IMR-90 (cell line): Measurements from ENCODE around the gene CD2. TPM values are rescaled to one million over a fixed set of nuclear protein-coding genes. Genes with fewer than 3 reads are reported as not detected.
A peak's percentile ranks its signal among the peaks of the same experiment; 100 is the strongest.

ENCODE experiments used
- ATAC-seq: fragments of 200-7000 bp; cut with Tn5 transposase; 2 replicates; pipeline ENCODE4 v1.9.1; 2020; ENCODE audit warnings: low read depth, mild to moderate bottlenecking, moderate library complexity
- BruUV-seq: library from RNA; stranded (reverse); fragments of 400-500 nt; replicated peaks from 2 replicates; lab custom pipeline; 2021; lab: Mats Ljungman, UMichigan
- CTCF ChIA-PET: fragments of 300-600 bp; formaldehyde crosslinking; extraction: SDS; loops from one replicate; lab custom pipeline; 2021; ENCODE audit warnings: antibody characterized with exemption; lab: Yijun Ruan, JAX
- POLR2A ChIA-PET: fragments of 300-600 bp; sonication (Branson Sonifier 250); formaldehyde crosslinking; loops from one replicate; lab custom pipeline; 2022; ENCODE audit warnings: antibody characterized with exemption; ENCODE audit not compliant: unreplicated experiment; lab: Charles Lee
- DNase-seq: peaks from one replicate; pipeline ENCODE4 v3.0.0; 2013
- H2AFZ ChIP-seq: replicated peaks from 2 replicates; pipeline ENCODE3; 2013; ENCODE audit warnings: low read length, mild to moderate bottlenecking; ENCODE audit not compliant: poor library complexity
- H2AK5ac ChIP-seq: 2 replicates; pipeline ENCODE4 v1.6.1; 2013; ENCODE audit warnings: low read depth, low read length, inconsistent platforms
- H2AK9ac ChIP-seq: replicated peaks from 2 replicates; pipeline ENCODE3; 2013; ENCODE audit warnings: mild to moderate bottlenecking, low read depth, low read length, moderate library complexity; ENCODE audit not compliant: poor library complexity
- H2BK120ac ChIP-seq: 2 replicates; pipeline ENCODE4 v1.6.1; 2013; ENCODE audit warnings: low read depth, low read length, inconsistent platforms
- H2BK15ac ChIP-seq: 3 replicates; pipeline ENCODE4 v1.6.1; 2013; ENCODE audit warnings: low read depth, low read length, inconsistent platforms
- H2BK20ac ChIP-seq: 2 replicates; pipeline ENCODE4 v1.6.1; 2013; ENCODE audit warnings: low read depth, mild to moderate bottlenecking, inconsistent platforms, low read length, moderate library complexity
- H2BK5ac ChIP-seq: 2 replicates; pipeline ENCODE4 v1.6.1; 2013; ENCODE audit warnings: mild to moderate bottlenecking, low read depth, low read length, inconsistent platforms; ENCODE audit not compliant: poor library complexity, severe bottlenecking
- H3K14ac ChIP-seq: replicated peaks from 2 replicates; pipeline ENCODE4 v1.6.1; 2013; ENCODE audit warnings: low read depth, low read length, inconsistent platforms
- H3K18ac ChIP-seq: 2 replicates; pipeline ENCODE4 v1.6.1; 2013; ENCODE audit warnings: low read depth, low read length, control low read depth
- H3K23ac ChIP-seq: 2 replicates; pipeline ENCODE4 v1.6.1; 2013; ENCODE audit warnings: low read depth, low read length, inconsistent platforms
- H3K27ac ChIP-seq: 2 replicates; pipeline ENCODE4 v1.5.1; 2013; ENCODE audit warnings: mild to moderate bottlenecking, control low read depth, low read length; ENCODE audit not compliant: insufficient read depth
- H3K27me3 ChIP-seq: 2 replicates; pipeline ENCODE4 v1.6.1; 2013; ENCODE audit warnings: low read length; ENCODE audit not compliant: control insufficient read depth, insufficient read depth
- H3K36me3 ChIP-seq: 2 replicates; pipeline ENCODE4 v1.6.1; 2013; ENCODE audit warnings: low read length, mixed read lengths; ENCODE audit not compliant: control insufficient read depth, insufficient read depth
- H3K4ac ChIP-seq: 2 replicates; pipeline ENCODE4 v1.6.1; 2013; ENCODE audit warnings: low read depth, low read length, inconsistent platforms
- H3K4me1 ChIP-seq: 2 replicates; pipeline ENCODE4 v1.6.1; 2013; ENCODE audit warnings: low read length, mixed read lengths; ENCODE audit not compliant: control insufficient read depth, insufficient read depth
- H3K4me2 ChIP-seq: 2 replicates; pipeline ENCODE4 v1.6.1; 2013; ENCODE audit warnings: low read depth, mild to moderate bottlenecking, control low read depth, low read length, moderate library complexity
- H3K4me3 ChIP-seq: 2 replicates; pipeline ENCODE4 v1.5.1; 2013; ENCODE audit warnings: low read depth, mild to moderate bottlenecking, control low read depth, low read length, moderate library complexity; ENCODE audit not compliant: insufficient read depth
- H3K56ac ChIP-seq: 2 replicates; pipeline ENCODE4 v1.6.1; 2013; ENCODE audit warnings: low read length, inconsistent platforms; ENCODE audit not compliant: insufficient read depth; ENCODE audit errors: extremely low read depth
- H3K79me1 ChIP-seq, 2 experiments: 2 replicates each; pipeline ENCODE4 v1.6.1; 2013; ENCODE audit warnings: low read length in 2 of 2, inconsistent platforms in 1 of 2, low read depth in 1 of 2
- H3K9ac ChIP-seq: 2 replicates; pipeline ENCODE4 v1.6.1; 2013; ENCODE audit warnings: low read depth, low read length, control low read depth
- H3K9me1 ChIP-seq: 2 replicates; pipeline ENCODE4 v1.6.1; 2013; ENCODE audit warnings: low read length, inconsistent platforms; ENCODE audit not compliant: insufficient read depth
- H3K9me3 ChIP-seq: 2 replicates; pipeline ENCODE4 v1.6.1; 2013; ENCODE audit warnings: low read length; ENCODE audit not compliant: control insufficient read depth, insufficient read depth
- H4K20me1 ChIP-seq: 2 replicates; pipeline ENCODE4 v1.6.1; 2013; ENCODE audit warnings: low read length, inconsistent platforms; ENCODE audit not compliant: insufficient read depth
- H4K5ac ChIP-seq: 2 replicates; pipeline ENCODE4 v1.6.1; 2013; ENCODE audit warnings: mild to moderate bottlenecking, low read depth, low read length, control low read depth
- H4K8ac ChIP-seq, 2 experiments: 2 replicates each; pipeline ENCODE4 v1.6.1; 2013; ENCODE audit warnings: low read depth in 2 of 2, low read length in 2 of 2, control low read depth in 1 of 2, inconsistent platforms in 1 of 2
- H4K91ac ChIP-seq: 2 replicates; pipeline ENCODE4 v1.6.1; 2013; ENCODE audit warnings: low read depth, low read length, inconsistent platforms; ENCODE audit not compliant: insufficient read depth
- BHLHE40 ChIP-seq: fragments of 150-350 bp; IDR thresholded peaks from 2 replicates; pipeline ENCODE4 v1.6.1; 2016; ENCODE audit warnings: mild to moderate bottlenecking, low read depth, low read length
- CEBPB ChIP-seq: IDR thresholded peaks from 2 replicates; pipeline ENCODE4 v1.6.1; 2012; ENCODE audit warnings: low read depth, low read length, improper control_type of control experiment
- CHD1 ChIP-seq: IDR thresholded peaks from 2 replicates; pipeline ENCODE4 v1.6.1; 2012; ENCODE audit warnings: low read depth, low read length, improper control_type of control experiment
- FOS ChIP-seq: fragments of 150-350 bp; IDR thresholded peaks from 2 replicates; pipeline ENCODE4 v1.6.1; 2016; ENCODE audit warnings: low read depth, low read length
- MAFK ChIP-seq: IDR thresholded peaks from 2 replicates; pipeline ENCODE4 v1.6.1; 2012; ENCODE audit warnings: low read depth, low read length, improper control_type of control experiment
- MAZ ChIP-seq: IDR thresholded peaks from 2 replicates; pipeline ENCODE4 v1.6.1; 2012; ENCODE audit warnings: low read depth, mild to moderate bottlenecking, low read length, improper control_type of control experiment, moderate library complexity, borderline replicate concordance
- MXI1 ChIP-seq: IDR thresholded peaks from 2 replicates; pipeline ENCODE4 v1.6.1; 2012; ENCODE audit warnings: low read depth, mild to moderate bottlenecking, low read length, moderate library complexity, borderline replicate concordance
- NFE2L2 ChIP-seq: fragments of 150-350 bp; IDR thresholded peaks from 2 replicates; pipeline ENCODE4 v1.6.1; 2016; ENCODE audit warnings: low read depth, mild to moderate bottlenecking, low read length
- POLR2A ChIP-seq: IDR thresholded peaks from 2 replicates; pipeline ENCODE4 v1.6.1; 2012; ENCODE audit warnings: mild to moderate bottlenecking, low read depth, low read length
- RAD21 ChIP-seq: IDR thresholded peaks from 2 replicates; pipeline ENCODE4 v1.6.1; 2012; ENCODE audit warnings: low read length, improper control_type of control experiment
- RCOR1 ChIP-seq: IDR thresholded peaks from 2 replicates; pipeline ENCODE4 v1.6.1; 2012; ENCODE audit warnings: mild to moderate bottlenecking, low read length, improper control_type of control experiment; ENCODE audit not compliant: insufficient replicate concordance
- RFX5 ChIP-seq: IDR thresholded peaks from 2 replicates; pipeline ENCODE4 v1.8.0; 2012; ENCODE audit warnings: low read depth, mild to moderate bottlenecking, low read length, moderate library complexity
- SMC3 ChIP-seq: fragments of 150-350 bp; IDR thresholded peaks from 2 replicates; pipeline ENCODE4 v1.6.1; 2016; ENCODE audit warnings: low read depth, mild to moderate bottlenecking, antibody characterized with exemption, low read length, moderate library complexity
- WGBS, 2 experiments: methylation state at CpG; one replicate each; pipeline versions ENCODE4 v1.1.5 to v1.1.7; 2013; ENCODE audit warnings: missing lambda C conversion rate in 2 of 2; ENCODE audit not compliant: insufficient read length in 1 of 2; ENCODE audit errors: extremely low coverage in 2 of 2; 5-methylcytosine and 5-hydroxymethylcytosine counted together
- dilution Hi-C: fragments of 300-500 bp; cut with HindIII; formaldehyde crosslinking; loops from one replicate; pipeline ENCODE4 v1.14.3; 2018; ENCODE audit warnings: low sequenced_read_pairs; ENCODE audit not compliant: unreplicated experiment
- in situ Hi-C: fragments of 300-500 bp; cut with MboI; formaldehyde crosslinking; loops from 3 replicates; pipeline ENCODE4 v1.14.3; 2019; ENCODE audit warnings: low sequenced_read_pairs, inconsistent platforms, mixed read lengths
- intact Hi-C: fragments of 100-400 bp; cut with micrococcal nuclease; formaldehyde crosslinking; loops from 2 replicates; pipeline ENCODE4 v1.10.0; 2022
- polyA plus RNA-seq, 3 experiments: library from polyadenylated mRNA; depleted of rRNA; stranded (reverse); fragments of >200 nt; gene quantifications; 2 replicates each; pipeline ENCODE4 v1.2.3, GENCODE V29; 2012; ENCODE audit warnings: low replicate concordance in 1 of 3
- total RNA-seq: library from RNA; depleted of rRNA; stranded (reverse); fragments of >200 nt; gene quantifications from 2 replicates; pipeline ENCODE4 v1.2.3, GENCODE V29; 2012
- TF ChIP-seq, protein P1 (sequence below): fragments of 150-350 bp; IDR thresholded peaks from 2 replicates; pipeline ENCODE4 v1.6.1; 2016; ENCODE audit warnings: low read depth, mild to moderate bottlenecking, low read length, moderate library complexity, borderline replicate concordance
- TF ChIP-seq, protein P2 (sequence below): fragments of 150-350 bp; IDR thresholded peaks from 2 replicates; pipeline ENCODE4 v1.6.1; 2017; ENCODE audit warnings: mild to moderate bottlenecking, antibody characterized with exemption, low read length, low read depth
- TF ChIP-seq, protein P3 (sequence below): conservative IDR thresholded peaks from 2 replicates; pipeline ENCODE4 v1.5.1; 2012; ENCODE audit warnings: mild to moderate bottlenecking, low read depth, low read length, improper control_type of control experiment

CD2 gene
- total and polyA plus RNA-seq, 2 of the 4 experiments (the other 2 are of a cell fraction) = not detected

DNA sequence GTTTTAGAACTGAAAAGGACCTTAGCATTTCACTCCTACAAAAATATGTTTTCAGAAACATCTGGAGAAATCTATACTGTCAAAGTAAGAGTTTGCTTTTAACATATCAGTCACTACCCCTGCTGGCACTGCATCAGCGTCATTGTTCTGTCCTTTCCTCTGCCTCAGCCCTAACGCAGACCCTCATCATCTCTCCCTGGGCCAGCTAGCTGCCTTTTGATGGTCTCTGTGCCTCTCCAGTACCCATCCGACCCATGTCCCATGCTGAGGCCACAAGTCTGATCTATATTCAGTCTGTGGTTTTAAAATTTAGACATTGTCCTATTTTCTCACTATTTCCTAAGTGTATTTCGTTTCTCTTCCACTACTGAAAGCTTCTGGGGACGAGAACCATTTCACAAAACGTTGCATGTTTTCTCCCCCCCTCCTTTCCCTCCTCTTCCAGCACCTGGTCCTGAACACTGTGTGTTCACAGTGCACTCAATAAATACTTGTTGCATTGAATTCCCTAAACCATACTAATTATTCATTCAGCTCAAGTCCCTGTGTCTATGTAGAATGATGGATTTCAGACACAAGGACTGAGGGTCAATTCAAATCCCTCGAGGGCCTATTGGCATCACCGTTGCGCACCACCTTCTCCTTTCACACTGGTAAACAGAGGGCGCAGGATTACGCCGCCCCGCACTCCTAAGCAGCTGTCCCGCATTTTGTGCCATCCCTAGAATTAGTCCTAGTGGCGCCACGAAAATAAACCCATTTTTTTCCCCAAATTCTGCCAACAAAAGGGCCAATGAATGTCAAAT is 53.4 kb downstream of the CD2 start:
- Histone ChIP-seq H3K23ac (no peak overlapping the region), H4K91ac (no peak overlapping the region), H3K9ac (no peak overlapping the region), H4K20me1 (no peaks in the 10 kb centered on the region), H2BK5ac (no peak overlapping the region), H3K14ac (no peak overlapping the region), H4K8ac (no peak overlapping the region), H3K9me1 (no peaks in the 10 kb centered on the region), H2AFZ (no peak overlapping the region), H2BK15ac (no peak overlapping the region), H2BK20ac (no peak overlapping the region), H3K27ac (no peak overlapping the region), H2AK5ac (no peak overlapping the region), H4K5ac (no peak overlapping the region), H3K4me1 (no peaks in the 10 kb centered on the region), H3K4me3 (no peak overlapping the region), H3K79me1 (no peaks in the 10 kb centered on the region), H3K4ac (no peak overlapping the region), H3K56ac (no peak overlapping the region), H3K36me3 (no peaks in the 10 kb centered on the region), H3K9me3 (no peaks in the 10 kb centered on the region), H2AK9ac (peak overlapping the region; percentile 52), H3K18ac (no peak overlapping the region), H2BK120ac (no peak overlapping the region), H3K27me3 (no peaks in the 10 kb centered on the region), H3K4me2 (no peak overlapping the region)
- no TSS peak for BruUV-seq
- 63% methylated on average over 9 of the region's 16 CpGs; no CpG with 5 or more reads in 1 of the 2 experiments for WGBS, 2 experiments
- dilution Hi-C loops (no loop called here), intact Hi-C loops (no loop called here), in situ Hi-C loops (no loop called here)
- POLR2A ChIA-PET = no interaction called here
- CTCF ChIA-PET = no interaction called here
- DNase-seq = no peak
- TF ChIP-seq FOS = no peak
- no peak for TF ChIP-seq CHD1
- TF ChIP-seq BHLHE40 = no peak
- no peak for TF ChIP-seq CEBPB
- no peak for TF ChIP-seq MXI1
- no peak for TF ChIP-seq NFE2L2
- no peak for TF ChIP-seq RCOR1
- TF ChIP-seq, protein P1, sequence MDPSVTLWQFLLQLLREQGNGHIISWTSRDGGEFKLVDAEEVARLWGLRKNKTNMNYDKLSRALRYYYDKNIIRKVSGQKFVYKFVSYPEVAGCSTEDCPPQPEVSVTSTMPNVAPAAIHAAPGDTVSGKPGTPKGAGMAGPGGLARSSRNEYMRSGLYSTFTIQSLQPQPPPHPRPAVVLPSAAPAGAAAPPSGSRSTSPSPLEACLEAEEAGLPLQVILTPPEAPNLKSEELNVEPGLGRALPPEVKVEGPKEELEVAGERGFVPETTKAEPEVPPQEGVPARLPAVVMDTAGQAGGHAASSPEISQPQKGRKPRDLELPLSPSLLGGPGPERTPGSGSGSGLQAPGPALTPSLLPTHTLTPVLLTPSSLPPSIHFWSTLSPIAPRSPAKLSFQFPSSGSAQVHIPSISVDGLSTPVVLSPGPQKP = no peak
- TF ChIP-seq, protein P2, sequence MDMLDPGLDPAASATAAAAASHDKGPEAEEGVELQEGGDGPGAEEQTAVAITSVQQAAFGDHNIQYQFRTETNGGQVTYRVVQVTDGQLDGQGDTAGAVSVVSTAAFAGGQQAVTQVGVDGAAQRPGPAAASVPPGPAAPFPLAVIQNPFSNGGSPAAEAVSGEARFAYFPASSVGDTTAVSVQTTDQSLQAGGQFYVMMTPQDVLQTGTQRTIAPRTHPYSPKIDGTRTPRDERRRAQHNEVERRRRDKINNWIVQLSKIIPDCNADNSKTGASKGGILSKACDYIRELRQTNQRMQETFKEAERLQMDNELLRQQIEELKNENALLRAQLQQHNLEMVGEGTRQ = no peak
- no peak for TF ChIP-seq RFX5
- no peak for TF ChIP-seq MAZ
- no peak for TF ChIP-seq SMC3
- no peak for TF ChIP-seq RAD21
- TF ChIP-seq, protein P3, sequence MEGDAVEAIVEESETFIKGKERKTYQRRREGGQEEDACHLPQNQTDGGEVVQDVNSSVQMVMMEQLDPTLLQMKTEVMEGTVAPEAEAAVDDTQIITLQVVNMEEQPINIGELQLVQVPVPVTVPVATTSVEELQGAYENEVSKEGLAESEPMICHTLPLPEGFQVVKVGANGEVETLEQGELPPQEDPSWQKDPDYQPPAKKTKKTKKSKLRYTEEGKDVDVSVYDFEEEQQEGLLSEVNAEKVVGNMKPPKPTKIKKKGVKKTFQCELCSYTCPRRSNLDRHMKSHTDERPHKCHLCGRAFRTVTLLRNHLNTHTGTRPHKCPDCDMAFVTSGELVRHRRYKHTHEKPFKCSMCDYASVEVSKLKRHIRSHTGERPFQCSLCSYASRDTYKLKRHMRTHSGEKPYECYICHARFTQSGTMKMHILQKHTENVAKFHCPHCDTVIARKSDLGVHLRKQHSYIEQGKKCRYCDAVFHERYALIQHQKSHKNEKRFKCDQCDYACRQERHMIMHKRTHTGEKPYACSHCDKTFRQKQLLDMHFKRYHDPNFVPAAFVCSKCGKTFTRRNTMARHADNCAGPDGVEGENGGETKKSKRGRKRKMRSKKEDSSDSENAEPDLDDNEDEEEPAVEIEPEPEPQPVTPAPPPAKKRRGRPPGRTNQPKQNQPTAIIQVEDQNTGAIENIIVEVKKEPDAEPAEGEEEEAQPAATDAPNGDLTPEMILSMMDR = no peak
- no peak for TF ChIP-seq MAFK
- TF ChIP-seq POLR2A = no peak
- no peak for ATAC-seq
